ENCODE results near the gene IDH3G. TPM values are rescaled to one million over a fixed set of nuclear protein-coding genes. Genes with fewer than 3 reads are reported as not detected.
A peak's percentile ranks its signal among the peaks of the same experiment; 100 is the strongest.

The IDH3G gene
- total and polyA plus RNA-seq, 3 experiments from 2014 or later = 54.2 to 109 (median 61.6) TPM

GRCh38 chrX:153776120-153776599 is 18.0 kb downstream of the IDH3G start:
- ChIA-PET POLR2A (no interaction called here), CTCF (no interaction called here)
- Mint-ChIP-seq H3K27ac (no peak overlapping the region), H3K27me3 (peaks cover 0 to 5% of the 10 kb centered on the region in 2 donors), H3K4me1 (peaks cover 0 to 2% (median 0%) of the 10 kb centered on the region in 3 donors), H3K36me3 (no peaks in the 10 kb centered on the region), H3K4me3 (no peak overlapping the region), H3K9me3 (no peaks in the 10 kb centered on the region)
- Histone ChIP-seq H3K36me3 (ENCODE audit: insufficient read depth, low read length) (no peaks in the 10 kb centered on the region), H3K9me3 (ENCODE audit: low read length) (no peaks in the 10 kb centered on the region), H3K27ac (ENCODE audit: low read depth, low read length) (no peak overlapping the region), H3K4me3 (ENCODE audit: low read length) (no peak overlapping the region), H3K4me1 (ENCODE audit: insufficient read depth, low read length) (no peaks in the 10 kb centered on the region), H3K27me3 (ENCODE audit: insufficient read depth, low read length, poor library complexity, severe bottlenecking) (no peaks in the 10 kb centered on the region)
- peak in 1 of 5 donors; percentile 27 for DNase-seq

- Mint-ChIP-seq H3K27ac (no peak overlapping the region), H3K36me3 (no peaks in the 10 kb centered on the region), H3K27me3 (peaks cover 0 to 5% of the 10 kb centered on the region in 2 donors), H3K4me1 (peaks cover 0 to 2% (median 0%) of the 10 kb centered on the region in 3 donors), H3K9me3 (no peaks in the 10 kb centered on the region), H3K4me3 (no peak overlapping the region)
- no peaks in the 10 kb centered on the region for H3K9me3 ChIP-seq (ENCODE audit: low read length)
- POLR2A ChIA-PET = no interaction called here
- H3K27ac ChIP-seq (ENCODE audit: low read depth, low read length) = no peak overlapping the region
- H3K4me1 ChIP-seq (ENCODE audit: insufficient read depth, low read length) = no peaks in the 10 kb centered on the region
- H3K27me3 ChIP-seq (ENCODE audit: insufficient read depth, low read length, poor library complexity, severe bottlenecking) = no peaks in the 10 kb centered on the region
- CTCF ChIA-PET = no interaction called here
- no peaks in the 10 kb centered on the region for H3K36me3 ChIP-seq (ENCODE audit: insufficient read depth, low read length)
- H3K4me3 ChIP-seq (ENCODE audit: low read length) = no peak overlapping the region
- peak in 1 of 5 donors; percentile 28 for DNase-seq
Observed at GRCh38 chrX:153775293-153776119, 18.7 kb downstream of the IDH3G start.

GRCh38 chrX:153774576-153775292 is 19.4 kb downstream of the IDH3G start:
- Histone ChIP-seq H3K27me3 (ENCODE audit: insufficient read depth, low read length, poor library complexity, severe bottlenecking) (no peaks in the 10 kb centered on the region), H3K4me1 (ENCODE audit: insufficient read depth, low read length) (no peaks in the 10 kb centered on the region), H3K4me3 (ENCODE audit: low read length) (no peak overlapping the region), H3K36me3 (ENCODE audit: insufficient read depth, low read length) (no peaks in the 10 kb centered on the region), H3K27ac (ENCODE audit: low read depth, low read length) (no peak overlapping the region), H3K9me3 (ENCODE audit: low read length) (no peaks in the 10 kb centered on the region)
- no peaks in the 10 kb centered on the region for H3K4me1 Mint-ChIP-seq
- no peak overlapping the region for H3K27ac Mint-ChIP-seq
- H3K36me3 Mint-ChIP-seq = no peaks in the 10 kb centered on the region
- H3K4me3 Mint-ChIP-seq = no peak overlapping the region
- CTCF ChIA-PET = no interaction called here
- H3K27me3 Mint-ChIP-seq = peaks cover 0 to 2% of the 10 kb centered on the region in 2 donors
- H3K9me3 Mint-ChIP-seq = no peaks in the 10 kb centered on the region
- DNase-seq = peak in 1 of 5 donors; percentile 20
- POLR2A ChIA-PET = no interaction called here

GRCh38 chrX:153773741-153774575 is 20.2 kb downstream of the IDH3G start:
- Mint-ChIP-seq H3K27me3 (no peaks in the 10 kb centered on the region), H3K4me1 (no peaks in the 10 kb centered on the region), H3K9me3 (no peaks in the 10 kb centered on the region), H3K4me3 (no peak overlapping the region), H3K36me3 (no peaks in the 10 kb centered on the region), H3K27ac (no peak overlapping the region)
- ChIA-PET CTCF (no interaction called here), POLR2A (no interaction called here)
- Histone ChIP-seq H3K36me3 (ENCODE audit: insufficient read depth, low read length) (no peaks in the 10 kb centered on the region), H3K4me3 (ENCODE audit: low read length) (no peak overlapping the region), H3K9me3 (ENCODE audit: low read length) (no peaks in the 10 kb centered on the region), H3K27ac (ENCODE audit: low read depth, low read length) (no peak overlapping the region), H3K27me3 (ENCODE audit: insufficient read depth, low read length, poor library complexity, severe bottlenecking) (no peaks in the 10 kb centered on the region), H3K4me1 (ENCODE audit: insufficient read depth, low read length) (no peaks in the 10 kb centered on the region)
- peak in 1 of 5 donors; percentile 29 for DNase-seq

GRCh38 chrX:153773218-153773611 is 21.0 kb downstream of the IDH3G start:
- Histone ChIP-seq H3K9me3 (ENCODE audit: low read length) (no peaks in the 10 kb centered on the region), H3K27ac (ENCODE audit: low read depth, low read length) (no peak overlapping the region), H3K36me3 (ENCODE audit: insufficient read depth, low read length) (no peaks in the 10 kb centered on the region), H3K27me3 (ENCODE audit: insufficient read depth, low read length, poor library complexity, severe bottlenecking) (no peaks in the 10 kb centered on the region), H3K4me1 (ENCODE audit: insufficient read depth, low read length) (no peaks in the 10 kb centered on the region), H3K4me3 (ENCODE audit: low read length) (no peak overlapping the region)
- no peaks in the 10 kb centered on the region for H3K9me3 Mint-ChIP-seq
- H3K27me3 Mint-ChIP-seq = no peaks in the 10 kb centered on the region
- ChIA-PET CTCF (no interaction called here), POLR2A (no interaction called here)
- peaks cover 0 to under 1% (median 0%) of the 10 kb centered on the region in 3 donors for H3K4me1 Mint-ChIP-seq
- peak in 1 of 5 donors; percentile 39 for DNase-seq
- H3K27ac Mint-ChIP-seq = no peak overlapping the region
- no peak overlapping the region for H3K4me3 Mint-ChIP-seq
- no peaks in the 10 kb centered on the region for H3K36me3 Mint-ChIP-seq

GRCh38 chrX:153772316-153773217 is 21.6 kb downstream of the IDH3G start:
- Mint-ChIP-seq H3K4me3 (no peak overlapping the region), H3K36me3 (no peaks in the 10 kb centered on the region), H3K27me3 (no peaks in the 10 kb centered on the region), H3K4me1 (peaks cover 0 to 5% (median 0%) of the 10 kb centered on the region in 3 donors), H3K9me3 (no peaks in the 10 kb centered on the region), H3K27ac (no peak overlapping the region)
- ChIA-PET POLR2A (no interaction called here), CTCF (no interaction called here)
- Histone ChIP-seq H3K9me3 (ENCODE audit: low read length) (no peaks in the 10 kb centered on the region), H3K27ac (ENCODE audit: low read depth, low read length) (no peak overlapping the region), H3K4me3 (ENCODE audit: low read length) (no peak overlapping the region), H3K27me3 (ENCODE audit: insufficient read depth, low read length, poor library complexity, severe bottlenecking) (no peaks in the 10 kb centered on the region), H3K36me3 (ENCODE audit: insufficient read depth, low read length) (no peaks in the 10 kb centered on the region), H3K4me1 (ENCODE audit: insufficient read depth, low read length) (no peaks in the 10 kb centered on the region)
- peak in 1 of 5 donors; percentile 30 for DNase-seq

- H3K4me1 Mint-ChIP-seq = peaks cover 0 to 5% (median 0%) of the 10 kb centered on the region in 3 donors
- H3K27ac Mint-ChIP-seq = no peak overlapping the region
- H3K4me3 Mint-ChIP-seq = no peak overlapping the region
- Histone ChIP-seq H3K4me3 (ENCODE audit: low read length) (no peak overlapping the region), H3K9me3 (ENCODE audit: low read length) (no peaks in the 10 kb centered on the region), H3K36me3 (ENCODE audit: insufficient read depth, low read length) (no peaks in the 10 kb centered on the region), H3K4me1 (ENCODE audit: insufficient read depth, low read length) (no peaks in the 10 kb centered on the region), H3K27ac (ENCODE audit: low read depth, low read length) (no peak overlapping the region), H3K27me3 (ENCODE audit: insufficient read depth, low read length, poor library complexity, severe bottlenecking) (no peaks in the 10 kb centered on the region)
- DNase-seq = peak in 1 of 5 donors; percentile 37
- CTCF ChIA-PET = no interaction called here
- no peaks in the 10 kb centered on the region for H3K9me3 Mint-ChIP-seq
- no peaks in the 10 kb centered on the region for H3K27me3 Mint-ChIP-seq
- H3K36me3 Mint-ChIP-seq = no peaks in the 10 kb centered on the region
- POLR2A ChIA-PET = no interaction called here
Observed at GRCh38 chrX:153771415-153772315, 22.5 kb downstream of the IDH3G start.

Data from CD8-positive, alpha-beta memory T cell (primary cell).